GM19240 (cell line): Measurements from ENCODE around the gene PRPF18.
"Not testable (repeated sequence)": the region's sequence is repeated elsewhere in the genome, so short reads cannot be mapped to it uniquely, and the experiment has no call there.

ENCODE experiments used
- DNase-seq: peaks from one replicate; pipeline ENCODE4 v3.0.0; 2011; ENCODE audit warnings: low spot score; ENCODE audit not compliant: insufficient read length

Gene PRPF18

GRCh38 chr10:13586676-13587355 is at the start of gene PRPF18:
Gene PRPF18, plus strand, starts transcription at chr10:13586965. Its CDS starts 122 bp downstream, at chr10:13587087.
- DNase-seq = peak; percentile 94

GRCh38 chr10:13537985-13538384 is 48.8 kb upstream of the PRPF18 start:
- DNase-seq = not testable (repeated sequence)

- DNase-seq = no peak
These were observed 44.2 kb upstream of the PRPF18 start for GRCh38 chr10:13542533-13542932.

GRCh38 chr10:13550802-13551201 is 36.0 kb upstream of the PRPF18 start:
- DNase-seq = no peak

- no peak for DNase-seq
These were observed 30.8 kb upstream of the PRPF18 start for GRCh38 chr10:13555884-13556510.

GRCh38 chr10:13559124-13559700 is 27.6 kb upstream of the PRPF18 start:
- no peak for DNase-seq

GRCh38 chr10:13560597-13560996 is 26.2 kb upstream of the PRPF18 start:
- no peak for DNase-seq

- no peak for DNase-seq
These were observed 23.0 kb upstream of the PRPF18 start for GRCh38 chr10:13563481-13564445.

GRCh38 chr10:13564576-13564975 is 22.2 kb upstream of the PRPF18 start:
- no peak for DNase-seq

GRCh38 chr10:13567030-13567429 is 19.7 kb upstream of the PRPF18 start:
- no peak for DNase-seq

GRCh38 chr10:13571541-13571940 is 15.2 kb upstream of the PRPF18 start:
- no peak for DNase-seq

- DNase-seq = no peak
These were observed 12.8 kb upstream of the PRPF18 start for GRCh38 chr10:13573960-13574359.

GRCh38 chr10:13585195-13585751 is 1.5 kb upstream of the PRPF18 start:
- no peak for DNase-seq

GRCh38 chr10:13585943-13586342 is 822 bp upstream of the PRPF18 start:
- no peak for DNase-seq

- no peak for DNase-seq
These were observed 626 bp downstream of the PRPF18 start for GRCh38 chr10:13587391-13587790.

- DNase-seq = no peak
These were observed 2.6 kb downstream of the PRPF18 start for GRCh38 chr10:13589316-13589715.

- DNase-seq = no peak
These were observed 4.1 kb downstream of the PRPF18 start for GRCh38 chr10:13590886-13591285.

- no peak for DNase-seq
These were observed 5.5 kb downstream of the PRPF18 start for GRCh38 chr10:13592306-13592705.

GRCh38 chr10:13593535-13593934 is 6.8 kb downstream of the PRPF18 start:
- no peak for DNase-seq

- no peak for DNase-seq
These were observed 7.9 kb downstream of the PRPF18 start for GRCh38 chr10:13594641-13595040.

- no peak for DNase-seq
These were observed 11.1 kb downstream of the PRPF18 start for GRCh38 chr10:13597909-13598308.
